GM12874 (cell line): ENCODE measurements around the gene TCF23.
A peak's percentile ranks its signal among the peaks of the same experiment; 100 is the strongest.

Experiments
- CTCF ChIP-seq: IDR thresholded peaks from 2 replicates; pipeline ENCODE4 v1.5.1; 2011; ENCODE audit warnings: low read depth, mild to moderate bottlenecking, control low read depth, low read length, moderate library complexity; ENCODE audit not compliant: insufficient read depth

The TCF23 gene

GRCh38 chr2:27182346-27182745, 33.5 kb downstream of the TCF23 start:
- no peak for TF ChIP-seq CTCF

DNA sequence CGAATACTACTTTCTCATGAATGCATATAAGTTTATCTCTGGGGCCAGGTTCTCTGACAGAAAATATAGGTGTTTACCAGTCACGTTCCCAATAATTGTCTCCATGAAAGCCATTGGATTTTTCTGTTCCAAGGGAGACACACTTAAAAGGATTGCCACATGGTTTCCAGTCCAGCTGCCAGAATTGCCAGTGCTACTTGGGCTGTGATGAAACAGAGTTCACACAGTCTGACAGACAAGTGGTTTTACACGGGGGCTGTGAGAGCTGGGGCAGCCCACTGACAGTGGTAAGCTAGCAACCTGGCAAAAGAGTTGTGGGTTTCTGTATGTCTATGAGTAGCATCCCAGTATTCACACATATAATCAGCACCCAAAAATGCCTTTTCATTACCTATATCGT, 35.3 kb downstream of the TCF23 start:
- TF ChIP-seq CTCF, result no peak

GRCh38 chr2:27185331-27186026, 36.7 kb downstream of the TCF23 start:
- no peak for TF ChIP-seq CTCF

DNA sequence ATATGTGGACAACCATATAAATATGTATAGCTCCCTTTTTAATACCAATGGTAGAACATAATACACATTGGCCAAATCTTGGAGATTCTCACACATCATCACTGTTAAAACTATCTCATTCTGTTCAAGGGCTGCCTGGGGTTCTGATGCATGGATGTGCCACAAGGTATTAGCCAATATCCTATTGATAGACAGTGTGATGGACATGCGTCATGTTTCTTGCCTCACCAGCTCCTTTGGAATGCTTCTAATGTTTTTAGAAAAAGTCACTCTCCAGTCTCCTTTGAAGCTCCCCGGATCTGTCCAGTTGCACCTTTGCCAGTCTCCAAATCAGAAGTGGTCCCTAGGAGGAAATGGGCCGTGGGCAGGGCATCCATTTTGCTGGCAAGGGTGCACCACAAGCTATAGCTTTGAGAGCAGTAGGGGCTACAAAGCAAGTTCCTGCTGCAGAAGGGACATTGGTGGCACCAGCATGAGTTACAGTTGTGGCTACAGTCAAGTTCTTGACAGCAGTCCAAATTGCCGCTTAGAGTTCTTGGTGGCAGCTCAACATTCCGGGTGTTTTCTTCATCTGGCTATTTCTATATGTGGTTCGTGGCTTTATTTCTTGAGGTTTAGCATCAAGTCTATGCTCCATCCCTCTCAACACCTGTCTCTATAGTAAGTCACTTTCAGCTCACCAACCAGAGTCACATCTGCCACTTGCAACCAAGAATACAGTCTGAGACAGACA, 38.0 kb downstream of the TCF23 start:
- no peak for TF ChIP-seq CTCF

DNA sequence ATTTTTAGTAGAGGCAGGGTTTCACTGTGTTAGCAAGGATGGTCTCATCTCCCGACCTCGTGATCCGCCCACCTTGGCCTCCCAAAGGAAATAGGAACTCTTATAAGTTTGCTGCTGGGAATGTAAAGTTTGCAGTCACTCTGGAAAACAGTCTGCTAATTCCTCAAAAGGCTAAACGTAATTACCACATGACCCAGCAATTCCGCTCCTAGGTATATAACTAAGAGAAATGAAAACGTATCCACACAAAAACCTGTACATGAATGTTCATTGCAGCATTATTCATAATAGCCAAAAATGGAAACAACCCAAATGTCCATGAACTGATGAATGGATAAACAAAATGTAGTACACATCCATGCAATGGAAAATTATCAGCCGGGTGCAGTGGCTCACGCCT, 41.2 kb downstream of the TCF23 start:
- no peak for TF ChIP-seq CTCF

DNA sequence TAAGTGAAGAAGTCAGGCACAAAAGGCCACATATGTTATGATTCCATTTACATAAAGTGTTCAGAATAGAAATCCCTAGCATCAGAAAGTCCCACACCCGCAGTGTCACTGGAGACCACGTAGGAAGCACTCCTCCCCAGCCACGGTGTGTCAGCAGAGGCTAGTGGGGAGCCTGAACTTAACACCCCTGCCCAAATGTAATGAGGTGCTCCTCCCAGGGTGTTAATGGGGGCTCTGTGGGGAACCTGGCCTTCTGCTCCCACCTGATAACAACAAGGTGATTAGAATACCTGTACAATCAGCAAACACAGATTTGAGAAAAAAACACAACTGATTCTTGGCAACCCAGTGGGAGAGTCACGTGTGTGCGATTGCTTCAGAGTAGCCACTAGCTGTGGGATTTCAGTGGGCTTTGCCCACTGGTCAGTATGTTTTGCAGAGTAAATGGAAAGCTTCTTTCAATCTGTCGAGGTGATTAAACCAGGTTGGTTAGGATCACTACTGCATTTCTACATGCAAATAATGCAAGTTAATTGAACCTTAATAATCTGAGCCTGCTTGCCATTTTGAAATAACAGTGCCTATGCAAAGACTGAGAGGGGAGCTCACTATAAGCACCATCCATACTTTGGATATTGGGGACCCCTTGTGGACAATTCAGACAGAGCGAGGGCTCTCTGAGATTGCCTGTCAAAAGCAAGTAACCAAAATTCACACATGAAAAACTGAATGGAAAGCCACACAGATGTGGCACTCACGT, 42.4 kb downstream of the TCF23 start:
- TF ChIP-seq CTCF, result peak; percentile 60
